ENCODE results near the gene SORCS3. TPM values are rescaled to one million over a fixed set of nuclear protein-coding genes. Genes with fewer than 3 reads are reported as not detected.

SORCS3 gene
- total RNA-seq, 1 donor from 2014 or later, result not detected

DNA sequence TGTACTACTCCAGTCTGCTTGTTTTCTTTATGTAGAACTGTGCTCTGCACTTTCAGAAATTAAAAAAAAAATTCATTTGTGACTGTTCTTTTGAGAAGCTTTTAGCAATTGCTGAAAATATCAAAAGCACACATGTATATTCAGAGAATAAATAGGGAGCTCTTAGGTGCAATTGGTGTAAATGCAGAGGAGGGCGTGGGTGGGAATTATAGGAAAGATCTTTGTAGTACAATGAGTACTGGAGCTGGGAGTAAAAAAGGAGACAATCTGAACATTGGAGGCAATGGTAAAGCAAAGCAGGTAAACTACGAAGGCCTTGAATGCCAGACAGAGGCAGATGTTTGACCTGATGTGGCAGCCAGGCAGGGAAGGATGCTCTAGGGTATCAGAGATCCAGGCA, 267.5 kb downstream of the SORCS3 start:
- DNase-seq (ENCODE audit: low read depth), result no peak

DNA sequence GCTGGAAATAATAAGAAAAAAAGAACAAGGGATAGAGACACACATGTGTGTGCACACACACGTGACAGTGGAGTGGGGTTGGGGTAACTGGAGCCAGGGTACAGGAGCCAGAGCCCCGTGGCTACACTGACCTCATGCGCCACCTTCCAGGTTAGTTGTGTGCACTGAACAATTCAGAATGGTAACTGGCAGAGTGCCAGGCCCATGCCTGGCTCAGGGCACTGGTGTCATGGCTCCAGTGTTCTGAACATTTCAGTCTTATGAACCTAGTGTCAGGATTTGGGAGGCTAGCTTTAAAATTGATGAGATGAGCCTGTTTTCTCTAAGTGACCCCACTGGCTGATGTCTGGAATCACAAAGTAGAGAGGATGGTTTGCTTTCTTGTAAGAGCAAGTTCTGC, 269.6 kb downstream of the SORCS3 start:
- DNase-seq (ENCODE audit: low read depth), result no peak

DNA sequence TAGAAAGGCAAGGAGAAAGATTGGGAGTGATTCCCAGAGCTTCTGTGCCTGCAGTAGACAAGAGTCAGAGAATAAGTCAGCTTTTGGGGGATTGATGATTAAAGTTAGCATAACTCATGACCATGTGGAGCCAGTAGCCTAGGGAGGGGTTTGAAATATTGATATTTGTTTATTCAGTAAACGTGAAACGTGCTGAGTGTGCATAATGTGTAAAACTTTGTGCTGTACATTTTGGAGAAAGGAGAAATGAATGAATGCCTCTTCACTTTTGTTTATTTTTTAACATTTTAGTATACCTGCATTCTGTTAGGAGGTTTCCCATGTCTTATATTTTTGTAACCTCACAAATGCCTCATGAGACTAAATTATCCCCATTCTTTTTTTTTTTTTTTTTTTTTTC, 272.3 kb downstream of the SORCS3 start:
- DNase-seq (ENCODE audit: low read depth), result no peak

- no peak for DNase-seq (ENCODE audit: low read depth)
These were observed 279.4 kb downstream of the SORCS3 start for GRCh38 chr10:104920476-104920875.

DNA sequence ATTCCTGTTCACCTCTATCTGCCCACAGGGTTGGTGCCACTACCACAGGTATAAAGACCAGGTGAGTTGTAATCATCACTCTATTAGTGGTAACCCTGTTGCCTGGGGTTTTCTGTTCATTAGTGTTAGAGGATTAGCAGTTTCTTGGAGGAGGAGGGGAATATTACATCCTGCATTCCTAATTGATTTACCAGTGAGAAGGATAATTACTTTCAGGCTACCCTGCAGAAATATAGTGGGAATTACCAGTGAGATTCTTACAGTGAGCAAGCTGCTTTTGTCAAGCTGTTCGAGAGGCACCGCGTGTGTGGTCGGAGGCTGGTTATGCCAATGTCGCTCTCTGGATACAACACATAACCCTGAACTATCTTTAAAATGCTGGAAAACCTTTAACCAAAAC, 280.7 kb downstream of the SORCS3 start:
- no peak for DNase-seq (ENCODE audit: low read depth)

GRCh38 chr10:104922810-104923209, 281.7 kb downstream of the SORCS3 start:
- DNase-seq (ENCODE audit: low read depth), result no peak

GRCh38 chr10:104923501-104923900, 282.4 kb downstream of the SORCS3 start:
- DNase-seq (ENCODE audit: low read depth), result no peak

DNA sequence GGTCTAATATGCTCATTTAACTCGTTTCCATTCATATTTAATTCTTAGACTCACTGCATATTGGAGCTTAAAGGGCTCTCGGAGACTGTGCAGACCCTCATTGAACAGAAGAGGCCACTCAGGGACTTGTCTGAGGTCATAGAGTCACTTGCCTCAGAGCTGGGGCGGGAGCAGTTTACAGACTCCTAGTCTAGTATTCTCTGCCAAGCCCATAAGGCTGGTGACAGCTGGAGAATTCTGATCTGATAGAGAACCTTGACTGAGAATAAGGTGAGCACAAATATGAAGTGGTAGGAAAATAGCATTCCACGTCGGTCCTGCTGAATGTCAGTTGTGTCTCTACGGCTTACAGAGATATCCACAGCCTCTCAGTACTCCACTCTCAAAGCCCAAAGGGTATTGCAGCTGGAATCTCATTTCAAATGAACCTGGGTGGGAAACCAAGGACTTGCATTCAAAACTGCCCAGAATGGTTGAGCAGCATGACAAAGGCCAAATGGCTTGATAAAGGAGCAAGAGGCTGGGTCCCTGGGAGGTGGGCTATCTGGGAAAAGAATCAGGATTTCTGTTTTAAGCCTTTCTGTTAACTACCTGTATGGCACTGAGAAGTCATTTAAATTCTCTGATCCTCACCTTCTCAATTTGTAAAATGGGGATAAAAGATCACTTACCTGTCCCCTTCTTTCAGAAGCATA, 283.2 kb downstream of the SORCS3 start:
- no peak for DNase-seq (ENCODE audit: low read depth)

DNA sequence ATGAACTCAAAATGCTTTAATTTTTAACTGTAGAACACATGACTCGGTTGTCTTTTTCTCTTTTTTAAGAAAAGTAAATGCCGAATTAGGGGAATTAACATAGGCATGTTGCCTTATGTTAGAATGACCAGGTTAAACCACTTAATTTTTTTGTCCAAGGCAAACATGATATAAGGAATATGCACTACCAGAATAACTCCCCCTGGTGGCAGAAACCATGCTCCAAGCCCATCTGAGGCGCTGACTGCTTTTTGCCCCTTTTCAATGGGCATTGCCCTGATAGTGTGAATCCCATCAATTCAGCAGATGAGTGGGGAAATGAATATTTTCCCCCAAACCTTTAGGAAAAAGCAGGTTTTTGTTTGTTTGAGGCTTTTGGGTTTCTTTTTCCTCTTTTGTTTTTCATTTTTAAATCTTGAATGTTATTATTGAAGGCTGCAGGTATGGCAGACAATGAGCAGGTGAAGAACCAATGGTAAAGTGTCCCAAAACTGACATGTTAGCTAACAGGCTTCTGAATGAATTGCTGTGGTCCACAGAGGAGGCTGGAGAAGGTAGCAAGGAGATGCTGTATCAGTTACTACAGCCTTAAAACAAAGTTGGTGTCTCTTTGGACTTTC, 284.3 kb downstream of the SORCS3 start:
- DNase-seq (ENCODE audit: low read depth), result peak; percentile 8

GRCh38 chr10:104928734-104929133, 287.6 kb downstream of the SORCS3 start:
- no peak for DNase-seq (ENCODE audit: low read depth)

DNA sequence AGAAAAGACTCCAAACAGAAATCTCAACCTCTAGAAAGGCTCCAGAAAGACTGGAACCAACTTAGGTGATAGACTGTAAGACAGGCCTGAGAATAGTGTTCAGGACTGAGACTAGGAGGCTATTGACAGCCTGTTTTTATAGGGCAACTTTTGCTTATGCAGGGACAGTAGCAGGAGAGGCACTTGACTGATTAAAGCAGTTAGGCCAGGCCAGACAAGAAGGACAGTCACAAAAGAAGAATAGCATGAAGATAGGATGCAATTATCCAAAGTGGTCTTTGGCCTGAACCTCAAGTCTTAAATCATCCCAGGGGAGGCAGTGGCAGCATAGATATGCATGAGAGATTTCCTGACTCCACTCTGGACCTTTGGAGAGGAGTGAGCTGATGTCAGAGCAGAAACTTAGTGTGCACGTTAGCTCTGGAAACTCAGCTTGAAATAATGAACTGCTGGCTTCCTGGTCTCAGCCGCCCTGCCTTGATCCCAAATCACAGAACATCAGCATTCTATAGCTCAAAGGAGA, 290.6 kb downstream of the SORCS3 start:
- no peak for DNase-seq (ENCODE audit: low read depth)

DNA sequence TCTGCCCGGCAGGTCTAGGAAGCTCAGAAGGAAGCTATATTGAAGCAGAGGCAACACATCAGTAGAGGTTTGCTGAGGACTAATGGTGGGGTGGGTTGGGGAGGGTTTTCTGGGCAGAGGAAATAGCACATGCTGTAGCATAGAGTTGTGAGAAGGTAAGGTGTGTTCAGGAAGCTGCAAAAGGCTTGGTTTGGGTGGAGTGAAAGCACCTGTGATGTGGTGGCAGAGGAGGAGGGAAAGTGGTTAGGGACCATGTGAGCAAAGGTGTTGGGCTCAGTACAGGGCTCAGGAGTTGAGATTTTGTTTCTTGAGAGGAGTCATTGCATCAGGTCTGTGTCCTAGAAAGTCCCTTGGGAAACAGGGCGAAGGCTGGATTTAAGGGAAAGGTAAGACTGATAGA, 294.6 kb downstream of the SORCS3 start:
- DNase-seq (ENCODE audit: low read depth), result no peak

DNA sequence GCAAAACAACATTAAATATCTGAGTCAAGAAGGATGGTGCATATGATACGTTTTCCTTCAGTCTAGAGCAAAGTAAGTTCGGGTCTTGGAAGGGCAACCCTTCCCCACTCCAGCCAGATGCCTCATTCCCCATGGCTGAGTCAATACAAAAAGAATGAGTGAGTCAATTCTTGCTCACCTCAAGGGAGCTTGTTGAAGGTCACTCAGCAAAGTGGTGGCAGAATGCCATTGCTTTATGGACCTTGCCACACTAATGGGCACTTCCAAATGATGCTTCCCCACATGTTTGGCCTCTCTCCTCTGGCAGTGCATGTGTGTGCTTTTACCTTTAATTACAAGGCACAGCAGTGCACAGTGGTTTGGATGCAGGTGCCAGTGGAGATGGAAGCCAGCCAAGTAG, 296.5 kb downstream of the SORCS3 start:
- DNase-seq (ENCODE audit: low read depth), result peak; percentile 1

- no peak for DNase-seq (ENCODE audit: low read depth)
These were observed 296.9 kb downstream of the SORCS3 start for GRCh38 chr10:104938031-104938430.

DNA sequence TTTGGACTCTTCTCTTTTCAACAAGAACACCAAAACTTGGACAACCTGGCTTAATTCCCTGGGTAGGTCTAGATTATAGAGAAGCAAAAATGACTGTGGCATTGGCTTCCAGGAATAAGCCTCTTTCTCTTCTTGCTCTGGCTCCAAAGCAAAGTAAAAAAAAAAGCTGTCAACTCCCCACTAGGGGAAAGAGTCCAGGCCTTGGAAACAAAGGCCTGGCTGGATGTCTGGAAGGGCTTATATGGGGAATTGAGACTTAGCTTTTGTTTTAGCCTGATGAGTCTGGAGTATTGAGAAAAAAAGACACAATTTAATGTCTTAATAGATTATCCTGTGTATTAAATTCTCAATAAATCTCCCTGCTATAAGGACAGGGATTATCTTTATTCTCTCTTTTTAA, 300.6 kb downstream of the SORCS3 start:
- DNase-seq (ENCODE audit: low read depth), result no peak

DNA sequence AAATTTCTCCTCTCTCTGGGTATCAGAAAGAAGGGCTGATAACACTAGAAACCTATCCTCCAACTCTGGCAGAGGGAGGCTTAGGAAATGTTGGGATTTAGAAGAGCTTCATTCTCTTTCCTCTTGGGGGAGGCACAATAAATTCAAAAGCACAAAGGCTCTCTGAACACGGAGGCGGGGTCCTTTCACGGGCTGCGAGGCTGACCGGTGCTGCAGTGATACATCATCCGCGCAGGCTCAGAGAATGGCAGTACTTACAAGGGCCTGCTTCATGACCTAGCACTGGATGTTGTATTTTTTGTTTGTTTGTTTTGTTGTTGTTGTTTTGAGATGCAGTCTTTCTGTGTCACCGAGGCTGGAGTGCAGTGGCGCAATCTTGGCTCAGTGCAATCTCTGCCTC, 306.2 kb downstream of the SORCS3 start:
- DNase-seq (ENCODE audit: low read depth), result no peak

DNA sequence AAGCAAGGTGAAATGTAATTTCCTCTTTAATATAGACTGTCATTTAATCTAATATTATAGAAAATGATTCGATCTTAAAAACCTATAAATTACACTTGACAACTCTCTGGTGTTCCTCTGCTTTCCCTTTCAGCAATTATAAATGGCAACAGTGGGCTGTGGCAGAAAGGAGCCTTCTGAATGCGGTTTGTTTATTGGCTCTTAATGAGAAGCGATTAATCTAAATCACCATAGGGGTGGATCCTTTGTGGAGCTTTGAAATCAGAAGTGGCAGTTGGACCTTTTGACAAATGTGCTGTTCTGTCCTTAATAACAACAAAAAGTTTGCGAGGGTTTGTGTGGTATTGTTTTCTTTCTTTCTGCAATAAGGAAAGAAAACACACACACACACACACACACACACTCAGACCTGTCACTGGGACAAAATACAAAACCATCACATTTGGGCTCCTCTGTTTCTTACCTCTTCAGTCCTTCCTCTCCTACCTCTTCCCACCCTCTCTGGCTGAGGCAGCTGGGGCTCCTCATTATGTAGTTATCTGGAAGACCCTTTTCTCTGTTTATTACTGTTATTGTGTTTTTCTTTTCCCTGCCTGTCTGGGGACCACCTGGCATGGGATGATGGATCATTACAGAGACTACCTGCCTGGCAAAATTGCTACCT, 316.2 kb downstream of the SORCS3 start:
- DNase-seq (ENCODE audit: low read depth), result no peak

DNA sequence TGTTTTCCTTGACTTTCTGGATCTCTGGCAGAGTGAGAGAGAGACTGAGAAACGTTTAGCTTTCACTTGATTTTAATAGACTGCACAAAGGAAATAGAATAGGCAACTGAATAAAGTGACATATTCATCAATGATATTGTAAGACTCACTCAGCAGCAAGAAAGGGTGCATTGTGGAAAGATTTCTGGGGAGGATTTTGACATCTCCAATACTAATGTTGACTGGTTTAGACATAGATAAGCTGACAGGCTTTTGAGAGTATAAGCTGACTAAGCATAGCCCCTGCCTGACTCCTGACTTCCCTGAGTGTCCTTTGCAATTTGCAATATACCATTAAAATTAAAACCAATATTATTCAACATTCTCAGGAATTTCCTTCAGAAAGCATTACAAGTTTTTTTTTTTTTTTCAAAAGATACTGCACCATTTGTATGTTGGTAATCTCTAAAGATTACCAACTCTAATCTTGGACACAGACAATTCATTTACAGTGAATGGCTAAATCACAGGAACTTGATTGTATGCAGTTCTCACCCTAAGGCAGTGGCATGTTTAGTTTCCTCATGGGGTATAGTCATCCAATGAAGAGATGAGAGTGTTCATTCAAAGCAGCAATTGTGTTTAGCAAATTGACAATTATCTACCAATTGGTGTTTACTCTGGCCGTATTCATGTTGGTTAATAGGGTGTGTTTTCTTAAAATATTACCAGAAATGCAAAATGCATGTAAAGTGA, 325.6 kb downstream of the SORCS3 start:
- DNase-seq (ENCODE audit: low read depth), result no peak

DNA sequence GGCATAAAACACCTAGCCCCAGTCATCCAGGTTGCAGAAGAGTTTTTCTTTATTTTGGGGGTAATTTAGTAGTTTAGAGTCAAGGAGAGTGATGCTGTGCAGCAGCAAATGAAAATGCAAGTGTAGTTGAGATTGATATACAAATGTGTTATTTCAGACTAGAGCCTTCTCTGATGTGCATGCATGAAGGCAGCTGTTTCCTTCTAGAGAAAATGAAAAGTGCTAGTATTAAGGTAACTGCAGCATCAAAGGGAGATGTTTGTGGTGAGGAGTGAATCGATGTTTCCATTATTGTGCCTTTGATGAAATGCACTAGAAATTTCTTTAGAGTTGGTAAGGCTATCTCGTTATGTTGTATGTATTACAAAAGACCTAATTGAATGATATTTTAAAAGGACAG, 339.3 kb downstream of the SORCS3 start:
- no peak for DNase-seq (ENCODE audit: low read depth)

GRCh38 chr10:104981995-104982394, 340.9 kb downstream of the SORCS3 start:
- DNase-seq (ENCODE audit: low read depth), result no peak

DNA sequence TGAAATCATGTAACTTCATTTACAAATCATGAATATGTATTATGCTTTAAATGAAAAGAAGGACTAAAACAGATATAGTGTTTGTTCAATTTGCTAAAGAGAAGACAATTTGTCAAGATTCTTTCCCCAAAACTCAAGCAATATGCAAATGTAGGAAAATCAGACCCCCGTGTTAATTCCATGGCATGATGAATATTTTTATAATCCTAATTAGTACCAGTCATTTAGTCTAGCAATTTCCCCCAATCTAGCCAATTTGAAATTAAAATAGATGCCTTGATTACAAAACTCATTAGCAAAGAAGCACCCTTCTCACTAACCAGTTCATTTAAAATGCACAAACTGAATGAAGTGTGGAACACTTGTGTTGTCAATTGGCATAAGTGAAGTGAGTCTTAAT, 347.6 kb downstream of the SORCS3 start:
- DNase-seq (ENCODE audit: low read depth), result no peak

DNA sequence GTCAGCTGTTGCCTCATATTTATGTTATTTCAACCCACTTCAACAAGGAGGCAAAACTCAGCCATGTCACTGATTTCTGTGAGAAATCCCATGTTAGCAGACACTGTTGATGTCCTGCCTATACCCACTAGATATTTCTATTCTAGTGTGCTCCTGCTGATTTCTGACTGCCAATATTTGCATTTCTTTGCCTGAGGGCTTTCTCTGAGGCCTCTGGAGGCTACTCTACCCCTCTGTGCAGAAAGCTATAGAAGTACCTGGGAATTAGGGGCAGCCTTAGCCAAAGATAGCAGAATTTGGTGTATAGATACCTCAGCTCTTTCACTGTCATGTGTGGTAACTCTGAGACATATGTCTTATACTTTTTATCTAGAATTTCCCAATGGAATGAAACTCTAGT, 348.8 kb downstream of the SORCS3 start:
- DNase-seq (ENCODE audit: low read depth), result no peak

Data from myocyte (in vitro differentiated cells).